Osteoblast (primary cell): Measurements from ENCODE around the gene VAV3. TPM values are rescaled to one million over a fixed set of nuclear protein-coding genes. Genes with fewer than 3 reads are reported as not detected.

Source experiments
- DNase-seq: peaks from one replicate; pipeline ENCODE4 v3.0.0; 2011; ENCODE audit warnings: low spot score, mixed read lengths; ENCODE audit not compliant: insufficient read length; ENCODE audit errors: missing footprints
- H2AFZ ChIP-seq: 2 replicates; pipeline ENCODE4 v1.6.0; 2011; ENCODE audit warnings: mild to moderate bottlenecking, low read length
- H3K27ac ChIP-seq: 2 replicates; pipeline ENCODE4 v1.5.1; 2011; ENCODE audit warnings: mild to moderate bottlenecking, low read depth, low read length, moderate library complexity
- H3K27me3 ChIP-seq: 2 replicates; pipeline ENCODE4 v1.6.0; 2012; ENCODE audit warnings: mild to moderate bottlenecking, control low read depth, inconsistent platforms, low read length, moderate library complexity; ENCODE audit not compliant: insufficient read depth
- H3K36me3 ChIP-seq: 2 replicates; pipeline ENCODE4 v1.5.1; 2011; ENCODE audit warnings: mild to moderate bottlenecking, low read length, control low read depth, moderate library complexity; ENCODE audit not compliant: insufficient read depth
- H3K4me1 ChIP-seq: 2 replicates; pipeline ENCODE4 v1.5.1; 2011; ENCODE audit warnings: mild to moderate bottlenecking, low read length, control low read depth, moderate library complexity; ENCODE audit not compliant: insufficient read depth
- H3K4me2 ChIP-seq: 2 replicates; pipeline ENCODE4 v1.6.0; 2011; ENCODE audit warnings: mild to moderate bottlenecking, low read length; ENCODE audit not compliant: insufficient read depth
- H3K4me3 ChIP-seq: fragments of 200-600 bp; sonication (generic); 3 replicates; pipeline ENCODE4 v1.5.1; 2012; ENCODE audit warnings: mild to moderate bottlenecking, low read length, inconsistent platforms; ENCODE audit not compliant: insufficient read depth
- H3K79me2 ChIP-seq: 2 replicates; pipeline ENCODE4 v1.6.0; 2012; ENCODE audit warnings: mild to moderate bottlenecking, low read length, control low read depth, inconsistent platforms; ENCODE audit not compliant: insufficient read depth
- H3K9me3 ChIP-seq: 2 replicates; pipeline ENCODE4 v1.5.1; 2011; ENCODE audit warnings: low read depth, low read length, control low read depth
- H4K20me1 ChIP-seq: 2 replicates; pipeline ENCODE4 v1.6.0; 2012; ENCODE audit warnings: mild to moderate bottlenecking, low read length, control low read depth; ENCODE audit not compliant: insufficient read depth
- CTCF ChIP-seq: IDR thresholded peaks from 2 replicates; pipeline ENCODE4 v1.5.1; 2011; ENCODE audit warnings: mild to moderate bottlenecking, low read depth, low read length, moderate library complexity; ENCODE audit errors: extremely low read depth
- total RNA-seq: library from RNA; depleted of rRNA; stranded (reverse); fragments of >200 nt; gene quantifications from 2 replicates; pipeline ENCODE4 v1.2.3, GENCODE V29; 2012

The VAV3 gene
- total RNA-seq, 1 donor = 0.72 TPM

- Histone ChIP-seq H3K27me3 (no peaks in the 10 kb centered on the region), H3K4me3 (no peak overlapping the region), H3K36me3 (no peaks in the 10 kb centered on the region), H2AFZ (no peak overlapping the region), H4K20me1 (no peaks in the 10 kb centered on the region), H3K27ac (no peak overlapping the region), H3K79me2 (no peaks in the 10 kb centered on the region), H3K9me3 (no peaks in the 10 kb centered on the region), H3K4me1 (no peaks in the 10 kb centered on the region), H3K4me2 (no peak overlapping the region)
- no peak for DNase-seq
- no peak for TF ChIP-seq CTCF
Measured at GRCh38 chr1:107942814-107943213, 22.2 kb downstream of the VAV3 start.

- no peak overlapping the region for H3K4me3 ChIP-seq
- no peaks in the 10 kb centered on the region for H3K79me2 ChIP-seq
- no peak for TF ChIP-seq CTCF
- no peaks in the 10 kb centered on the region for H3K9me3 ChIP-seq
- H3K36me3 ChIP-seq = no peaks in the 10 kb centered on the region
- H3K27me3 ChIP-seq = no peaks in the 10 kb centered on the region
- H3K27ac ChIP-seq = no peak overlapping the region
- no peak for DNase-seq
- no peak overlapping the region for H3K4me2 ChIP-seq
- no peaks in the 10 kb centered on the region for H4K20me1 ChIP-seq
- peaks cover 9% of the 10 kb centered on the region for H3K4me1 ChIP-seq
- no peak overlapping the region for H2AFZ ChIP-seq
Measured at GRCh38 chr1:107941531-107941930, 23.4 kb downstream of the VAV3 start.

GRCh38 chr1:107941123-107941522 is 23.9 kb downstream of the VAV3 start:
- H3K9me3 ChIP-seq = no peaks in the 10 kb centered on the region
- no peak overlapping the region for H3K4me2 ChIP-seq
- no peaks in the 10 kb centered on the region for H3K36me3 ChIP-seq
- no peak for DNase-seq
- TF ChIP-seq CTCF = no peak
- no peaks in the 10 kb centered on the region for H3K27me3 ChIP-seq
- H3K4me1 ChIP-seq = peaks cover 13% of the 10 kb centered on the region
- no peak overlapping the region for H3K4me3 ChIP-seq
- no peak overlapping the region for H2AFZ ChIP-seq
- H4K20me1 ChIP-seq = no peaks in the 10 kb centered on the region
- no peaks in the 10 kb centered on the region for H3K79me2 ChIP-seq
- H3K27ac ChIP-seq = no peak overlapping the region

GRCh38 chr1:107940701-107941100 is 24.3 kb downstream of the VAV3 start:
- no peaks in the 10 kb centered on the region for H4K20me1 ChIP-seq
- no peak overlapping the region for H3K4me2 ChIP-seq
- H3K4me3 ChIP-seq = no peak overlapping the region
- H2AFZ ChIP-seq = no peak overlapping the region
- H3K27ac ChIP-seq = no peak overlapping the region
- TF ChIP-seq CTCF = no peak
- H3K36me3 ChIP-seq = no peaks in the 10 kb centered on the region
- H3K4me1 ChIP-seq = peaks cover 17% of the 10 kb centered on the region
- no peak for DNase-seq
- H3K9me3 ChIP-seq = no peaks in the 10 kb centered on the region
- H3K79me2 ChIP-seq = no peaks in the 10 kb centered on the region
- no peaks in the 10 kb centered on the region for H3K27me3 ChIP-seq
